ENCODE data around the gene FAXC. TPM values are rescaled to one million over a fixed set of nuclear protein-coding genes. Genes with fewer than 3 reads are reported as not detected.
"Not testable (repeated sequence)": the region's sequence is repeated elsewhere in the genome, so short reads cannot be mapped to it uniquely, and the experiment has no call there.

FAXC gene
- total RNA-seq, 1 donor from 2014 or later = 2.7 TPM

GRCh38 chr6:99285881-99286280 is 63.6 kb downstream of the FAXC start:
- no peak for DNase-seq (ENCODE audit: low spot score)

- DNase-seq (ENCODE audit: low spot score) = no peak
Measured at GRCh38 chr6:99282479-99283062, 66.9 kb downstream of the FAXC start.

GRCh38 chr6:99276747-99277146 is 72.7 kb downstream of the FAXC start:
- DNase-seq (ENCODE audit: low spot score) = no peak

GRCh38 chr6:99270826-99271225 is 78.6 kb downstream of the FAXC start:
- DNase-seq (ENCODE audit: low spot score) = no peak

GRCh38 chr6:99270030-99270429 is 79.4 kb downstream of the FAXC start:
- DNase-seq (ENCODE audit: low spot score) = no peak

GRCh38 chr6:99269207-99269606 is 80.3 kb downstream of the FAXC start:
- no peak for DNase-seq (ENCODE audit: low spot score)

GRCh38 chr6:99266996-99267395 is 82.5 kb downstream of the FAXC start:
- not testable (repeated sequence) for DNase-seq (ENCODE audit: low spot score)

GRCh38 chr6:99265447-99265846 is 84.0 kb downstream of the FAXC start:
- DNase-seq (ENCODE audit: low spot score) = not testable (repeated sequence)

- DNase-seq (ENCODE audit: low spot score) = no peak
Measured at GRCh38 chr6:99254616-99255550, 94.6 kb downstream of the FAXC start.

GRCh38 chr6:99253271-99253670 is 96.2 kb downstream of the FAXC start:
- DNase-seq (ENCODE audit: low spot score) = no peak

GRCh38 chr6:99252421-99252820 is 97.1 kb downstream of the FAXC start:
- no peak for DNase-seq (ENCODE audit: low spot score)

GRCh38 chr6:99250476-99250875 is 99.0 kb downstream of the FAXC start:
- no peak for DNase-seq (ENCODE audit: low spot score)

GRCh38 chr6:99246602-99247001 is 102.9 kb downstream of the FAXC start:
- no peak for DNase-seq (ENCODE audit: low spot score)

GRCh38 chr6:99241905-99242534 is 107.5 kb downstream of the FAXC start:
- no peak for DNase-seq (ENCODE audit: low spot score)

GRCh38 chr6:99236010-99236409 is 113.5 kb downstream of the FAXC start:
- DNase-seq (ENCODE audit: low spot score) = no peak

GRCh38 chr6:99233219-99233618 is 116.3 kb downstream of the FAXC start:
- DNase-seq (ENCODE audit: low spot score) = no peak

- no peak for DNase-seq (ENCODE audit: low spot score)
Measured at GRCh38 chr6:99232056-99232455, 117.4 kb downstream of the FAXC start.

GRCh38 chr6:99225172-99225571 is 124.3 kb downstream of the FAXC start:
- DNase-seq (ENCODE audit: low spot score) = no peak

Data from ureter (tissue), 1 donor.